Thyroid gland (tissue), 4 donors: ENCODE data around the gene MTA3.

ENCODE experiments used
- CTCF ChIP-seq, 6 experiments: fragments of 200-600 bp in 3 of 6; fragments of 450-650 bp in 3 of 6; sonication (generic) in 3 of 6; IDR thresholded peaks; one replicate each; pipeline ENCODE4 v1.5.1; 2016 to 2019; ENCODE audit warnings: antibody characterized with exemption in 6 of 6, mild to moderate bottlenecking in 2 of 6, inconsistent platforms in 1 of 6, moderate library complexity in 1 of 6
- POLR2A ChIP-seq, 2 donors: fragments of 450-650 bp; IDR thresholded peaks; one replicate each; pipeline ENCODE4 v1.6.1; 2017; ENCODE audit warnings: antibody characterized with exemption in 2 of 2, mild to moderate bottlenecking in 2 of 2, moderate library complexity in 1 of 2

DNA sequence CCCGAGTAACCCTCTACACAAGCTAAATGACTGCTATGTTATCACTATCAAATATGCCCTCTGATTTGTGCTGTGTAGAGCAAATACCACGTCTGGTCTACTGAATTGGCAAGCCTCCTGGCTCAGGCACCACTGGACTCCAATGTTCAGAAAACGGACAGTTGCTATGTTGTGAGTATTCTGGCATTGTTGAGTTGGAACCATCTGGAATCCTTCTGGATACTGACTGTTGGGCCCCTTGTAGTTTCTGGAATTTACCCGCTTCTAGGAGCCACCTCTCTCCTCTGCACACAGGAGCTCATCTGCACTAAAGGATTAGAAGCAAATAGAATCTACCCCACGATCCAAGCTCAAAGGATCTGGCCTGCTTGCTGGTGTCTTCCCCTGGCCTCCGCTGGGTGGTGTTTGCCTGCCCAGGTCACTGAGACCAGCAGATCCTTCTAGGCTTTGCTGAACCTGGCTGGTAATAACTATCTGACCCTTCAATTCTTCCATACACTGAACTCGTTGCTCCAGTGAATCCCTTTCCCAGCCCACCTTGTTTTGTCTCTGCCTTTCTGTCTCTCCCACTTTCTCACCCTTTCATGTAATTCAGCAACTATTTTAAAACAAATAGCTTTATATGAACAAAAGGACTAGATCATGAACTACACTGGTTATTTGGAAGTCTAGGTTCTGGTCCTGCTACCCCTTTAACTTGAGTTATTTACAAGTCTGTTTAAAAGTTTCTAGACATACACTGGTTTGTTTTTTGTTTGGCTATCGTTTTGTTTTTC is 226.0 kb downstream of the MTA3 start:
- TF ChIP-seq CTCF (IDR thresholded peaks at IDR 0.05) (peak in 1 of 6 experiments; percentile 34), POLR2A (IDR thresholded peaks at IDR 0.05) (no peak)
